HG03135 (cell line): ENCODE measurements around the gene FOXL3.
"Not testable (repeated sequence)": the region's sequence is repeated elsewhere in the genome, so short reads cannot be mapped to it uniquely, and the experiment has no call there.

Source experiments
- ATAC-seq: cut with Tn5 transposase; IDR thresholded peaks from one replicate; pipeline ENCODE4 v1.9.1; 2021; ENCODE audit warnings: mild to moderate bottlenecking, moderate library complexity; ENCODE audit not compliant: unreplicated experiment

Gene FOXL3

GRCh38 chr7:289756-290553 is at the start of gene FOXL3:
Gene FOXL3 (plus strand): TSS chr7:290170. CDS start chr7:290170, 0 bp downstream.
- ATAC-seq: no peak

DNA sequence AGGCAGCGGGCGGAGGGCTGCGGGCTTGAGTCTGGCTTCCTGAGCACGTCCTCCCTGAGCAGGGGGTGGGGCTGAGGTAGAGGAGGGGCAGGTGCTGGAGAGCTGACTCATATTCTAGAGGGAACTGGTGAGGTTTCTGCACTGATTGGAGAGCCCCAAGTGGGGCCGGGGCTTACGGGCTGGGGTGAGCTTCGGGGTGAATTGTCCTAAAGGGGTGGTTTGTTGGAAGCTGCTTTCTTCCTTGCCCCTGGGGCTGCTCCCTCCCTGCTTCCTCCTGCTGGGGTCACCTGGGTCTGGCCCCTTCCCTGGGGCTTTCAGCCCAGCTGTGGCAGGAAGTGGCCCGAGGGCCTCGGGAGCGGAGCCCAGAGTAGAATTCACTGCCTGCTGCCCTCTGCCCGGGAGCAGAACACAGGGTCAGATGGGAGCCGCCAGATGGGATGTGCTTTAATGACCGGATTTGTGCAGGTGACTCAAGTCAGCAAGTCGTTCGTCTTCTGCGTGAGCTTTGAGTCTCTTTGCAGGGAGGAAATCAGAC is 49.0 kb upstream of the FOXL3 start:
- ATAC-seq: no peak

- ATAC-seq: no peak
Observed at GRCh38 chr7:241513-241912, 48.5 kb upstream of the FOXL3 start.

GRCh38 chr7:242826-243579 is 47.0 kb upstream of the FOXL3 start:
- ATAC-seq: not testable (repeated sequence)

DNA sequence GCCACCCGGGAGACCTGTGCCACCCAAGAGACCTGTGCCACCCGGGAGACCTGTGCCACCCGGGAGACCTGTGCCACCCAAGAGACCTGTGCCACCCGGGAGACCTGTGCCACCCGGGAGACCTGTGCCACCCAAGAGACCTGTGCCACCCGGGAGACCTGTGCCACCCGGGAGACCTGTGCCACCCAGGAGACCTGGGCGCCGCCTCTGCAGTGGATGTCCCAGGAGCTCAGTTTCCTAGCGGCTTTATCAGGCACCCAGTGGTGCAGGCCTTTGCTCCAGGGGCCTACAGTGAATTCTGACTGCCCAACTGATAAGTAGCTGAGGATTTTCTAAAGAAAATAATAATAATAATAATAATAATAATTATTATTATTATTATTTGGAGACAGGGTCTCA is 46.4 kb upstream of the FOXL3 start:
- not testable (repeated sequence) for ATAC-seq

DNA sequence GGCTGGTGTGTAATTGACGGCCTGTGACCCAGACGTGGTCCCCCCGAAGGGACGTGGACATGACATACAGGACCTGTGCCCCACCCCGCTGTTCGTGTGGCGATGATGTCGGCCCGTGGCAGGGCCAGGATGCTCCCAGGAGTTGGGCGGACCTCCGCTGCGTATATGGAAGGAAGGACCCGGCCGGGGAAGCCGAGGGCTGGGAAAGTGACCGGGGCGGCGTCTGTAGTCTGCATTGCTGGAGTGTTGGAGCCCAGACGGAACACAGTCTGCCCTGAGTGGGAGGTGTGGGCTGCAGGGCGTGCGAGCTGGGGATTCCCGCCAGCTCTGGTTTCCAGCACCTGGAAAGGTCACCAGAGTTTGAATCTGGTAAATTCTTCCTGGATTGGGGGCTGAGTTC is 45.0 kb upstream of the FOXL3 start:
- ATAC-seq: no peak

DNA sequence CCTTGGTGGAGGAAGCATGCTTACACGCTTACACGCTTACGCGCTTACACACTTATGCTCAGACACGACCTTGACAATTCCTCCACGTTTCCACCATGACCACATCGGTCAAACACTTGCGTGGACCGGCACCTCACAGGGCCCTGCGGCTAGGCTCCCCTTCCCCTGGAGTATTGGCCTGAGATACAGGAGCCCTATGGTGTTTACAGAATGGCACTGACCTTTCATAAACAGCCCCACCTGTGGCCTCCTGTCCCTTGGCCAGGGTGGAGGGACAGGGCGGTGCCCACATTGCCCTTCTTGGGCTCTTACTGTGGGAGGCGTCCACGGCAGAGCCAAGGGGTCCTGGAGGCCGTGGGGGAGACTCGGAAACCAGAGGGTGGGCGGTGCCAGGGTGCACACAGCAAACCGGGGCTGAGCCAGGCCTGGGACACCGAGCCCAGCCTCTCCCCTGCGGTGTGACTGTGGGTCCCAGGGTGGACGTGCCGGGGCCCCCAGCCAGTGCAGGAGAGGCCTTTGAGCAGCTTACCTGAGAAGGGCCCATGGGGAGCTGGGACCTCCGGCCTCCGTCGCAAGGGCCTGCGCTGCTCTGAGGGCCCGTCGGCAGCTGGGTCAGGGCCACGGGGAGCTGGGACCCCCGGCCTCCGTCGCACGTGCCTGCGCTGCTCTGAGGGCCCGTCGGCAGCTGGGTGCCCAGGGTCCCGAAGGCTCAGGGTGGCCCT is 44.2 kb upstream of the FOXL3 start:
- no peak for ATAC-seq

GRCh38 chr7:246451-246850 is 43.5 kb upstream of the FOXL3 start:
- no peak for ATAC-seq

GRCh38 chr7:247181-247580 is 42.8 kb upstream of the FOXL3 start:
- ATAC-seq: no peak

GRCh38 chr7:247636-248035 is 42.3 kb upstream of the FOXL3 start:
- no peak for ATAC-seq

DNA sequence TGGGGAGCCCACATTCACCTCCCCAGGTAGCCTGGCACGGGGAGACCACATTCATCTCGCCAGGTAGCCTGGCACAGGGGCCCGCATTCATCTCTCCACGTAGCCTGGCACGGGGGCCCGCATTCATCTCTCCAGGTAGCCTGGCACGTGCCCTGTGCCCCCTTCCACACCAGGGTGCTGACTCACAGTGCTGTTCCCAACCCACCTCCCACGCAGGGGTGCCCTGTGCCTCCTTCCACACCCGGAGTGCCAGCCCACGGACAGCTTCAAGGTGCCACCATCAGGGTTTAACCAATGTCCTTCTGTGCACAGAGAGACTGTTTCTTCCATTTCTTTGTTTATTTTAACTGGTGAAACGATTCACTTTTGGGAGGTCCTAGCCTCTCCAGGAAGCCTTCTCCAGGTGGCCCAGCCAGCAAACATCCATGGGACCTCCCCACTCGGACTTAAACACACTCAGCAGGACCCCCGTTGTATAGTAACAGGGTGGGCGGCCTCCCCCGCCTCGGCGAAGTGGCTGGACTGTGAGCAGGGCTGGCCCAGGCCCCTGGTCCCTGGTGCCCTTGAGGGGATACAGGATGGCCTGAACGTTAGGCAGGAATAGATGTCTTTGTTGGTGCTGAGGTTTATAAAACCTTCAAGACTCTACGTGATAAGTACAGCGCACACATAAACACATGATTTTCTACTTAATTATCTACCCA is 41.1 kb upstream of the FOXL3 start:
- ATAC-seq: no peak

- ATAC-seq: no peak
Observed at GRCh38 chr7:249989-250388, 40.0 kb upstream of the FOXL3 start.

- ATAC-seq: no peak
Observed at GRCh38 chr7:250523-250922, 39.4 kb upstream of the FOXL3 start.

DNA sequence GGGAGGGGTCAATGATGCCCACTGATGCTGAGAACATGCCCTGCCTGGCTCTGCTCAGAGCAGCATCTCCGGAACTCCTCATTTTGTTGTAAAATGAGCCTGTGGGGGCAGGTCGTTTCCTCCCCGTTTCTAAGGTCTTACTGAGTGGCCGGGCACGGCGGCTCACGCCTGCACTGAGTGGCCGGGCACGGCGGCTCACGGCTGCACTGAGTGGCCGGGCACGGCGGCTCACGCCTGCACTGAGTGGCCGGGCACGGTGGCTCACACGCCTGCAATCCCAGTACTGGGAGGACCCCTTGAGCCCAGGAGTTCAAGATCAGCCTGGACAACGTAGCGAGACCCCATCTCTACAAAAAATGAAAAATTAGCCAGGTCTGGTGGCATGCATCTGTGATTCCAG is 39.0 kb upstream of the FOXL3 start:
- ATAC-seq: no peak

DNA sequence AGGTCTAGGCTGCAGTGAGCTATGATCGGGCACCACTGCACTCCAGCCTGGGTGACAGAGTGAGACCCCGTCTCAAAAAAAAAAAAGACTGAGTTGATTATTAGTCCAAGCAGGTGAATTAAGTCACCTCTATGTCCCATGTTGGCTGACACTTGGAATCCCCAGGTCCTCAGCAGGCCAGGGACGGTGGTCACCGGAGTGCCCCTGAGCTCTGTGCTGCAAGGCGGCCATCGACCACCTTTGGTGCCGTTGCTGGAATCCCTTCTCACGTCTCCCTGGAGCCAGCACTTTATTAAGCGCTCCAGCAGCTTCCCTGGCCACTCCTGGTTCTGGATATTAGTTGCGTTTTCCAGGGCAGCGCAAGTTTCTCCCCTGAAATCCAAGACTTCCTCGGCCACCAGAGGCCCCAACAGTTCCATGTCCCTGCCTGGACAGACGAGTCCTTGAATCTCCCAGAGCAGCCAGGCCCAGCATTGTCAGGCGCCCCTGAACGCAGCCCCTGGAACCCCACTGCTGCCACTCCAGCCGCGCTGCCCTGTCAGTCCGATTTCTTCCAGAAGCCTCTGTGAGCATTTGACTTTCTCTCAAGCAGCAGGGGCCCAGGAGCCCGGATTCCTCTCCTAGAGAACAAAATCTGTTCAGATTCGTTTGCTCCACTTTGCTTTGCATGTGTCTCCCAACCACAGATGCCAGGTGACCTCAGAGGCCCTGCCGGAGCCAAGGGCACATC is 38.4 kb upstream of the FOXL3 start:
- no peak for ATAC-seq

GRCh38 chr7:252216-252965 is 37.6 kb upstream of the FOXL3 start:
- no peak for ATAC-seq

DNA sequence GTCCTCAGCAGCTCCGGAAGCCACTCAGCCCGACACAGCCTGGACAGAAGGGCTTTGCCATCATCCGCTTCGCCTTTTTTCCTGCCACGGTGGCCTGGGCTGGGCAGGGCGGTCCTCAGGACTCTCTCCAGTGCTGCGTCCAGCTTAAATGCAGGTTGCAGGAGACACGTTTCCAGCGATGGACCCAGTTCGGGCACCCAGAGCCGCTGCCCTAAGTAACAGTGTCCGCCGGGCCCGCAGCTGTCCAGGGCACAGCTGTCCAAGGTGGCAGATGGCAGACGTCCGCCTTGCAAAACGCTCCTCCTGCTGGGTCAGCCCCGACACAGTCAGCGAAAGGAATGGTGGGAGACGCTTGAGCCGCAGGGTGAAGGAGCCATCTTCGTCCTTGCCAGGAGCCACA is 37.0 kb upstream of the FOXL3 start:
- no peak for ATAC-seq

DNA sequence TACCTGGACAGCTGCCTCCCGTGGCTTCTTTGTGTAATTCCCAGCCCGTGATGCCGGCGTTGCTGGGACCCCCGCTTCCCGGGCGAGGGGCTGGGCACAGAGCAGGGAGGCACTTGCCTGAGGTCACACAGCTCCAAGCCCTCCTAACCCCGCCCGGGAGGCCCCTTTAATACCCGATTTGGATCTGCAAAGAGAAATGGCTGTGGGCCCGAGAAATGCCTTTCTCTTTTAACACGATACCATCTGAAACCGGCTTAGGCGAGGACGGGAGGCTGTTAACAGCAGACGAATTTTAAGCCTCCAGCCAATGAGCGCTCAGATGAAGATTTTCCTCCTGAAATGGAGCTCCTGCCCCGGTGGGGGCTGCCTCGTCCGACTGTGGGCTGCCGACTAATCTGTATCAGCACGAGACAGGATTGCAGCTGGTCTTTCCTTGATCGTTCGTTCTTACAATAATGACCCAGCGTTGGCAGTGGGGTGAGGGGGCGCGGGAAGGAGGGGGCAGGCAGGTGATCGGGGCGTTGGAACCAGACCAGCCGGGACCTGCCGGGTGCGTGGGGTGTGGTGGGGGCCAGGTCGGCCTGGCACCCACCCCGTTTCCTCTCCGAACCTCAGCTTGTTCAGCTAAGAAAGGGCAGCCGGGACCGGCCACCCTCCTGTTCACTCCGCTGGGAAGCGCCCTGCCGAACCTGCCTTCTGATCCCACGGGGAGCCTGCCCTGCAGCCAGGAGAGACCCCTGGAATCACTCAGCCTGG is 36.2 kb upstream of the FOXL3 start:
- no peak for ATAC-seq
